Retinal pigment epithelial cell (primary cell): ENCODE measurements around the gene TRIM44.
"Not testable (repeated sequence)": the region's sequence is repeated elsewhere in the genome, so short reads cannot be mapped to it uniquely, and the experiment has no call there.

ENCODE experiments used
- DNase-seq: peaks from one replicate; pipeline ENCODE4 v3.0.0-alpha.2; 2010; ENCODE audit warnings: low read depth
- H3K4me3 ChIP-seq: 2 replicates; pipeline ENCODE4 v1.5.1; 2011; ENCODE audit warnings: mild to moderate bottlenecking, low read length, control low read depth, moderate library complexity
- TF ChIP-seq, protein P1 (sequence below): conservative IDR thresholded peaks from 2 replicates; pipeline ENCODE4 v1.5.1; 2011; ENCODE audit warnings: low read depth, low read length, control low read depth, inconsistent platforms

The TRIM44 gene

DNA sequence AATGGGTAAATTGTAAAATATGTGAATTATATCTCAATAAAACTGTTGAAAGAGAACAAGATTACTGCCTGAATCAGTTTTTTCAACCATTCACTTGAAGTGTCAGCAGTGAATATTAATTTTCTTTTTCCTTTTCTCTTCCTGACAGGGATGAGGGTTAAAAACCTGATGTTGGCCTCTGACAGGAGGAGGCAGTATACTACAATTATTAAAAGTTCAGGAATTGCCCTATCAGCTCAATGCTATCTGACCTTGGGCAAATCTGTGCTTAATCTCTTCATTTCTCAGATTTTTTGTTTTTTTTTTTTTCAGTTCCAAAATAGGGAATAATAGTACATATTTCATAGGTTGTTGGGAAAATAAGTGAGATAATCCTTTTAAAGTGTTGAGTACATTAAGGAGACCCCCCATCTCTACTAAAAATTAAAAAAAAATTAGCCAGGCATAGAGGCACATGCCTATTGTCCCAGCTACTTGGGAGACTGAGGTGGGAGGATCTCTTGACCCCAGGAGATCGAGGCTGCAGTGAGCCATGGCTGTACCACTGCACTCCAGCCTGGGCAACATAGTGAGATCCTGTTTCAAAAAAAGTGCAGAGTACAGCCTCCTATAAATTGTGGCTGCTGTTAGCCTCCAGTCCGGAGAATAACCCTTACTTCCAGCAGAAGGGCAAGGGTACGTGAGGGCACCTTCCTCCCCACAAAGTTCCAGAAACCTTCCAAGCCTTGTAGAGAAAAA, 48.8 kb downstream of the TRIM44 start:
- no peak overlapping the region for H3K4me3 ChIP-seq
- no peak for DNase-seq
- TF ChIP-seq, protein P1, sequence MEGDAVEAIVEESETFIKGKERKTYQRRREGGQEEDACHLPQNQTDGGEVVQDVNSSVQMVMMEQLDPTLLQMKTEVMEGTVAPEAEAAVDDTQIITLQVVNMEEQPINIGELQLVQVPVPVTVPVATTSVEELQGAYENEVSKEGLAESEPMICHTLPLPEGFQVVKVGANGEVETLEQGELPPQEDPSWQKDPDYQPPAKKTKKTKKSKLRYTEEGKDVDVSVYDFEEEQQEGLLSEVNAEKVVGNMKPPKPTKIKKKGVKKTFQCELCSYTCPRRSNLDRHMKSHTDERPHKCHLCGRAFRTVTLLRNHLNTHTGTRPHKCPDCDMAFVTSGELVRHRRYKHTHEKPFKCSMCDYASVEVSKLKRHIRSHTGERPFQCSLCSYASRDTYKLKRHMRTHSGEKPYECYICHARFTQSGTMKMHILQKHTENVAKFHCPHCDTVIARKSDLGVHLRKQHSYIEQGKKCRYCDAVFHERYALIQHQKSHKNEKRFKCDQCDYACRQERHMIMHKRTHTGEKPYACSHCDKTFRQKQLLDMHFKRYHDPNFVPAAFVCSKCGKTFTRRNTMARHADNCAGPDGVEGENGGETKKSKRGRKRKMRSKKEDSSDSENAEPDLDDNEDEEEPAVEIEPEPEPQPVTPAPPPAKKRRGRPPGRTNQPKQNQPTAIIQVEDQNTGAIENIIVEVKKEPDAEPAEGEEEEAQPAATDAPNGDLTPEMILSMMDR, result peak; percentile 14

GRCh38 chr11:35711924-35712323, 49.3 kb downstream of the TRIM44 start:
- no peak overlapping the region for H3K4me3 ChIP-seq
- no peak for DNase-seq
- TF ChIP-seq, protein P1, result no peak

DNA sequence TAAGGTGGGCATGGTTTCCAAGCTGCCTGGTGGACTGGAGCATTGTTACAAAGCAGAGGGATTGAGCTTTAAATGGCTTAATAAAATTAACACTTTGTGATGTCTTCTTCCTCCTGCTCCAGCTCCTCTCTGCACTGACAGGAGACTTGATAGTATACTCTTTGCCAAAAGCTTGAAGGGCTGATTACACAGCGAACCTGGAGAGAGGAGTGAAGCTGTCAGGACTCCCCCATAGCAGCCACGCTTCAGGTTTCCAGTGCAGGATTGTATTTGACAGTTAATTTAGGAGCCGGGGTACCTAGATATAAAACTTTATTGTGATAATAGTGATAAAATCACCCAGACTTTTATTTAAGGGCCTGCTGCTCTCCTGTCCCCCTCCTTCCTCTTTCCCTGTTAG, 50.0 kb downstream of the TRIM44 start:
- no peak for DNase-seq
- TF ChIP-seq, protein P1, result no peak
- no peak overlapping the region for H3K4me3 ChIP-seq

DNA sequence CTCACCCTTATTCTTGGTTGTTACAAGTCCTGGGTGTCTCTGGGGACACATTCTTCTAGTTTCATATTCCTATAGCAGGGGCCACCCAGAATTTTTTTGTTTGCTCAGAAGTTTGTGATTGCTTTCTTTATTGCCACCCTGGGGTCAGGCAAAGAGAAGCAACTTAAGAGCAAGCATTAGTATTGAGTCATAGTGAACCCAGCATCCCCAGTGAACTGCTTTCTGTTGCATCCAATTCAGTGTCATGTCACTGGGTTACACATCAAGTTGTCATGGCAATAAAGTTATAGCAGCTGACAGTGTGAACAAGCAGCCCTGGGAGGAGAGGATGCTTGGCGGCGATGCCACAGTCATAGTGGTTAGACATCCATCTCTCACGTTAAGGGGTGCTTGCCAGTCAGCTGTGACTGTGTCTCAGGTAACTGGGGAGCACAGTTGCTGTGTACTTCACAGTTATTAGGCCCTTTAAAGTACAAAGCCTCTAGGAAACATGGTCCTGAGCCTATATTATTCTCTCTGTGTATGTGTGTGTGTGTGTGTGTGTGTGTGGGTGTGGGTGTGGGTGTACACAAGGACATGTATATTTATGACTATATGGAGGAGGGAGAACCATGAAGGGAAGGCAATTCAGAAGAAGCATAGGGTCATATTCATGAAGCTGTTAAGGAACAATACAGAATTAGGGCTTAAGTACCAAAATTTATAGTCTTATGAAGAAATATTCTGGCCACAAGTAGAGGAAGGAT, 52.5 kb downstream of the TRIM44 start:
- TF ChIP-seq, protein P1, result no peak

GRCh38 chr11:35715677-35716076, 53.1 kb downstream of the TRIM44 start:
- H3K4me3 ChIP-seq, DNase-seq: not testable (repeated sequence)

More for the DNA sequence above, 52.5 kb downstream of the TRIM44 start:
- no peak overlapping the region for H3K4me3 ChIP-seq
- DNase-seq, result peak; percentile 8

DNA sequence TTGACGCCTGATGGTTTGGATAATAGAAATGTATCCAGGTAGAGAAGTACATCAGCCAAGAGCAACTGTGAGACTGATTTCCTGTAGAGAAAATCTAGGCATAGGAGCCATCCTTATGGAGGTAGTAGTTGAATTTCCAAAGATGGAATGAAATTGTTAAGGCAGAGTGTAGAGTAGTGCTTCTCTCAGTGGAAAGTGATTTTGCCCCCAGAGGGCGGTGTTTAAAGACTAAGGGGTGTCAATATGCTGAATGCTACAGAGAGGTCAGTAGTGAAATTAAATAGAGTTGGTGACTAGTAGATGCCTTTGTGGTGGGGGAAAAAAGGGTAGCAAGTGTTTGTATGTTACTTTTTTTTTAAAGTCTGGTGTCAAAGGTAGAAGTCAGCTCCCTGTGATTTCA, 54.5 kb downstream of the TRIM44 start:
- DNase-seq, result no peak
- H3K4me3 ChIP-seq, result no peak overlapping the region
- TF ChIP-seq, protein P1, result peak; percentile 24

GRCh38 chr11:35717520-35717919, 54.9 kb downstream of the TRIM44 start:
- H3K4me3 ChIP-seq, result no peak overlapping the region
- TF ChIP-seq, protein P1, result no peak
- DNase-seq, result no peak
